Measurements from ENCODE around the gene HIGD1B.

- no peak for TF ChIP-seq YY1 (IDR thresholded peaks at IDR 0.05; ENCODE audit: insufficient read depth, insufficient read length)
- TF ChIP-seq SUZ12 (IDR thresholded peaks at IDR 0.05; ENCODE audit: extremely low read depth, insufficient read depth, insufficient read length), result no peak
- TF ChIP-seq ZNF274 (IDR thresholded peaks at IDR 0.05; ENCODE audit: low read depth, low read length), result no peak
These were observed 14.7 kb downstream of the HIGD1B start for GRCh38 chr17:44862278-44862914.

Data from NT2/D1 (cell line).